HepG2 (cell line): ENCODE measurements around the gene NUCB1. TPM values are rescaled to one million over a fixed set of nuclear protein-coding genes. Genes with fewer than 3 reads are reported as not detected.

ENCODE experiments used
- ARID4A ChIP-seq: sonication (generic); formaldehyde crosslinking; IDR thresholded peaks from 2 replicates; pipeline ENCODE4 v1.5.0; 2020; ENCODE audit warnings: mild to moderate bottlenecking, missing genetic modification reagents, borderline replicate concordance
- CENPT ChIP-seq: sonication (generic); formaldehyde crosslinking; IDR thresholded peaks from 2 replicates; pipeline ENCODE4 v1.8.0; 2022; ENCODE audit warnings: low read depth, mild to moderate bottlenecking, moderate library complexity, missing genetic modification reagents
- FOXO1 ChIP-seq: sonication (generic); formaldehyde crosslinking; IDR thresholded peaks from 2 replicates; pipeline ENCODE4 v1.4.0; 2020; ENCODE audit warnings: missing genetic modification reagents
- GABPB1 ChIP-seq: IDR thresholded peaks from 2 replicates; pipeline ENCODE4 v1.6.1; 2016; ENCODE audit warnings: mild to moderate bottlenecking, missing genetic modification reagents, moderate library complexity, missing compliant biosample characterization
- MTF1 ChIP-seq: sonication (generic); formaldehyde crosslinking; IDR thresholded peaks from 2 replicates; pipeline ENCODE4 v1.5.0; 2020; ENCODE audit warnings: missing genetic modification reagents
- NFE2L1 ChIP-seq: sonication (generic); formaldehyde crosslinking; IDR thresholded peaks from 2 replicates; pipeline ENCODE4 v1.4.0; 2020; ENCODE audit warnings: missing genetic modification reagents, mild to moderate bottlenecking, borderline replicate concordance
- NFIC ChIP-seq: IDR thresholded peaks from 2 replicates; pipeline ENCODE4 v1.6.1; 2012; ENCODE audit warnings: mild to moderate bottlenecking, low read length, inconsistent platforms
- NKX3-1 ChIP-seq: sonication (generic); formaldehyde crosslinking; IDR thresholded peaks from 2 replicates; pipeline ENCODE4 v1.5.0; 2020; ENCODE audit warnings: missing genetic modification reagents
- PAXIP1 ChIP-seq: sonication (generic); formaldehyde crosslinking; conservative IDR thresholded peaks from 2 replicates; pipeline ENCODE4 v1.4.0; 2020; ENCODE audit warnings: mild to moderate bottlenecking, missing genetic modification reagents, moderate library complexity
- SKI ChIP-seq: fragments of 450-650 bp; IDR thresholded peaks from one replicate; pipeline ENCODE4 v1.6.1; 2018; ENCODE audit warnings: mild to moderate bottlenecking; ENCODE audit not compliant: partially characterized antibody
- TAF1 ChIP-seq: sonication (generic); formaldehyde crosslinking; IDR thresholded peaks from 2 replicates; pipeline ENCODE4 v1.4.0; 2020; ENCODE audit warnings: missing genetic modification reagents
- ZNF562 ChIP-seq: sonication (generic); formaldehyde crosslinking; IDR thresholded peaks from 2 replicates; pipeline ENCODE4 v1.8.0; 2022; ENCODE audit warnings: missing genetic modification reagents, borderline replicate concordance
- ZNF580 ChIP-seq: IDR thresholded peaks from 2 replicates; pipeline ENCODE4 v1.6.1; 2016; ENCODE audit warnings: low read depth, borderline replicate concordance
- ZNF775 ChIP-seq: sonication (generic); formaldehyde crosslinking; IDR thresholded peaks from 2 replicates; pipeline ENCODE4 v1.4.0; 2020; ENCODE audit warnings: missing genetic modification reagents, mild to moderate bottlenecking, moderate library complexity, borderline replicate concordance
- ZSCAN29 ChIP-seq: sonication (generic); formaldehyde crosslinking; conservative IDR thresholded peaks from 2 replicates; pipeline ENCODE4 v1.4.0; 2020; ENCODE audit warnings: mild to moderate bottlenecking, missing genetic modification reagents
- polyA plus RNA-seq, 8 experiments: library from polyadenylated mRNA; depleted of rRNA in 3 of 8; stranded (reverse) in 7 of 8; unstranded in 1 of 8; fragments of >200 nt; fragmentation: Illumina TruSeq in 4 of 8; extraction: Trizol in 4 of 8; gene quantifications; 2 replicates each; pipeline versions ENCODE4 v1.2.1 to v1.2.3, GENCODE V29; 2011 to 2016; ENCODE audit warnings: low read depth in 4 of 8, missing spikeins in 1 of 8, mixed read lengths in 1 of 8; ENCODE audit not compliant: insufficient read depth in 1 of 8
- total RNA-seq, 5 experiments: library from RNA; depleted of rRNA; stranded (reverse); fragments of >200 nt; fragmentation: Illumina TruSeq; extraction: Trizol; gene quantifications; 2 replicates each; pipeline ENCODE4 v1.2.3, GENCODE V29; 2016; ENCODE audit warnings: low read depth in 1 of 5
- TF ChIP-seq, protein P1 (sequence below): IDR thresholded peaks from 2 replicates; pipeline ENCODE4 v1.4.0; 2020; ENCODE audit warnings: mild to moderate bottlenecking, missing genetic modification reagents

NUCB1 gene
- total and polyA plus RNA-seq, 2 of the 13 experiments (the other 11 are each of a cell fraction or from before 2014, with no cell fraction given), result 82.3 to 106 TPM

DNA sequence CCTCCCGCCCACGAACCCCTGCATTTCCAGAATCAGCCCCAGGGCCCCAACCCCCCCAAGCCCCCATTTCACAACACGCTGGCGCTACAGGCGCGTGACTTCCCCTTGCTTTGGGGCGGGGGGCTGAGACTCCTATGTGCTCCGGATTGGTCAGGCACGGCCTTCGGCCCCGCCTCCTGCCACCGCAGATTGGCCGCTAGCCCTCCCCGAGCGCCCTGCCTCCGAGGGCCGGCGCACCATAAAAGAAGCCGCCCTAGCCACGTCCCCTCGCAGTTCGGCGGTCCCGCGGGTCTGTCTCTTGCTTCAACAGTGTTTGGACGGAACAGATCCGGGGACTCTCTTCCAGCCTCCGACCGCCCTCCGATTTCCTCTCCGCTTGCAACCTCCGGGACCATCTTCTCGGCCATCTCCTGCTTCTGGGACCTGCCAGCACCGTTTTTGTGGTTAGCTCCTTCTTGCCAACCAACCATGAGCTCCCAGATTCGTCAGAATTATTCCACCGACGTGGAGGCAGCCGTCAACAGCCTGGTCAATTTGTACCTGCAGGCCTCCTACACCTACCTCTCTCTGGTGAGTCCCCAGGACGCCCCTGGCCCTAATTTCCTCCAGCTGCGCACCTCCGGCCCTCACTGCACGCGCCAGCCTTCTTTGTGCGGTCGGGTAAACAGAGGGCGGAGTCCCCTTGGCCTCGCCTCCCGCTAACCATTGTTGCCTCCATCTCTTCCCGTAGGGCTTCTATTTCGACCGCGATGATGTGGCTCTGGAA, 65.1 kb downstream of the NUCB1 start, which contains the start of gene FTL (continued):
- TF ChIP-seq ZNF775 (CRISPR knock-in tag), result peak; percentile 60; the same call in 1 of the 2 replicates
- TF ChIP-seq ARID4A (CRISPR knock-in tag), result peak; percentile 86; the same call in 1 of the 2 replicates
- no peak for TF ChIP-seq CENPT (CRISPR knock-in tag)
- peak; percentile 99 for TF ChIP-seq TAF1 (CRISPR knock-in tag)
- TF ChIP-seq PAXIP1 (CRISPR knock-in tag), result peak; percentile 54
- TF ChIP-seq NFE2L1 (CRISPR knock-in tag), result no peak
- TF ChIP-seq NKX3-1, result peak; percentile 98
- peak; percentile 54; the same call in 1 of the 2 replicates for TF ChIP-seq NFIC
- TF ChIP-seq FOXO1 (CRISPR knock-in tag), result peak; percentile 67
- peak; percentile 95 for TF ChIP-seq ZNF580 (CRISPR knock-in tag)
- peak; percentile 85; the same call in 1 of the 2 replicates for TF ChIP-seq MTF1
- TF ChIP-seq, protein P1, sequence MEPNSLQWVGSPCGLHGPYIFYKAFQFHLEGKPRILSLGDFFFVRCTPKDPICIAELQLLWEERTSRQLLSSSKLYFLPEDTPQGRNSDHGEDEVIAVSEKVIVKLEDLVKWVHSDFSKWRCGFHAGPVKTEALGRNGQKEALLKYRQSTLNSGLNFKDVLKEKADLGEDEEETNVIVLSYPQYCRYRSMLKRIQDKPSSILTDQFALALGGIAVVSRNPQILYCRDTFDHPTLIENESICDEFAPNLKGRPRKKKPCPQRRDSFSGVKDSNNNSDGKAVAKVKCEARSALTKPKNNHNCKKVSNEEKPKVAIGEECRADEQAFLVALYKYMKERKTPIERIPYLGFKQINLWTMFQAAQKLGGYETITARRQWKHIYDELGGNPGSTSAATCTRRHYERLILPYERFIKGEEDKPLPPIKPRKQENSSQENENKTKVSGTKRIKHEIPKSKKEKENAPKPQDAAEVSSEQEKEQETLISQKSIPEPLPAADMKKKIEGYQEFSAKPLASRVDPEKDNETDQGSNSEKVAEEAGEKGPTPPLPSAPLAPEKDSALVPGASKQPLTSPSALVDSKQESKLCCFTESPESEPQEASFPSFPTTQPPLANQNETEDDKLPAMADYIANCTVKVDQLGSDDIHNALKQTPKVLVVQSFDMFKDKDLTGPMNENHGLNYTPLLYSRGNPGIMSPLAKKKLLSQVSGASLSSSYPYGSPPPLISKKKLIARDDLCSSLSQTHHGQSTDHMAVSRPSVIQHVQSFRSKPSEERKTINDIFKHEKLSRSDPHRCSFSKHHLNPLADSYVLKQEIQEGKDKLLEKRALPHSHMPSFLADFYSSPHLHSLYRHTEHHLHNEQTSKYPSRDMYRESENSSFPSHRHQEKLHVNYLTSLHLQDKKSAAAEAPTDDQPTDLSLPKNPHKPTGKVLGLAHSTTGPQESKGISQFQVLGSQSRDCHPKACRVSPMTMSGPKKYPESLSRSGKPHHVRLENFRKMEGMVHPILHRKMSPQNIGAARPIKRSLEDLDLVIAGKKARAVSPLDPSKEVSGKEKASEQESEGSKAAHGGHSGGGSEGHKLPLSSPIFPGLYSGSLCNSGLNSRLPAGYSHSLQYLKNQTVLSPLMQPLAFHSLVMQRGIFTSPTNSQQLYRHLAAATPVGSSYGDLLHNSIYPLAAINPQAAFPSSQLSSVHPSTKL (CRISPR knock-in tag), result peak; percentile 51
- TF ChIP-seq ZSCAN29, result 0 out of 2 replicates have a peak, but pooled peaks have one; percentile 66
- no peak for TF ChIP-seq ZNF562 (CRISPR knock-in tag)
- peak; percentile 67; the same call in 1 of the 2 replicates for TF ChIP-seq GABPB1 (CRISPR knock-in tag)
- peak; percentile 54 for TF ChIP-seq SKI
